ENCODE data around the gene ZMYND15. TPM values are rescaled to one million over a fixed set of nuclear protein-coding genes. Genes with fewer than 3 reads are reported as not detected.
A peak's percentile ranks its signal among the peaks of the same experiment; 100 is the strongest.

ZMYND15 gene
- total and polyA plus RNA-seq, 2 experiments from 2014 or later = 0.16 to 0.32 TPM

GRCh38 chr17:4769628-4770027, 30.0 kb downstream of the ZMYND15 start:
- H3K9ac ChIP-seq = no peak overlapping the region

GRCh38 chr17:4771519-4772234, 32.0 kb downstream of the ZMYND15 start, which contains the start of gene TM4SF5:
Gene TM4SF5 (plus strand): TSS chr17:4771886. CDS start chr17:4771923, 37 bp downstream.
- Histone ChIP-seq H3K36me3 (ENCODE audit: low read depth) (no peaks in the 10 kb centered on the region), H3K9me2 (ENCODE audit: insufficient read depth) (no peaks in the 10 kb centered on the region), H3K27ac (no peak within 1 kb of the TSS), H3K4me2 (ENCODE audit: unreplicated experiment) (no peak within 1 kb of the TSS), H3F3A (ENCODE audit: insufficient read depth) (peaks cover 7% of the 10 kb centered on the region; the same call in 1 of the 2 replicates), H3K4me3 (no peak within 1 kb of the TSS), H3K9ac (no peak within 1 kb of the TSS), H3K9me3 (ENCODE audit: low read depth) (no peaks in the 10 kb centered on the region), H3K79me2 (ENCODE audit: insufficient read depth) (no peaks in the 10 kb centered on the region), H2AFZ (no peak within 1 kb of the TSS), H3K27me3 (replicated peaks; ENCODE audit: insufficient read depth) (peaks cover 11% of the 10 kb centered on the region), H3K4me1 (ENCODE audit: insufficient read depth) (peaks cover 9% of the 10 kb centered on the region; the same call in 1 of the 2 replicates), H4K20me1 (ENCODE audit: insufficient read depth) (no peaks in the 10 kb centered on the region)
- in situ Hi-C loops (cut with MboI) = no loop called here
- WGBS, 2 experiments (ENCODE audit: low coverage in 1 of 2, low lambda C conversion rate in 2 of 2, missing lambda C conversion rate in 2 of 2) = 56 to 61% methylated on average over 10 to 13 of the region's 13 CpGs
- TF ChIP-seq EZH2phosphoT487 (IDR thresholded peaks at IDR 0.05; ENCODE audit: insufficient read depth, low read depth) = no peak
- no peak for TF ChIP-seq EZH2 (IDR thresholded peaks at IDR 0.05; ENCODE audit: insufficient read depth, poor library complexity, severe bottlenecking)
- DNase-seq = no peak

More at GRCh38 chr17:4769628-4770027, 30.0 kb downstream of the ZMYND15 start:
- no peaks in the 10 kb centered on the region for H3K79me2 ChIP-seq (ENCODE audit: insufficient read depth)
- H3K4me1 ChIP-seq (ENCODE audit: insufficient read depth) = peaks cover 9% of the 10 kb centered on the region; the same call in 1 of the 2 replicates
- H3K4me3 ChIP-seq = no peak overlapping the region
- no peaks in the 10 kb centered on the region for H3K9me3 ChIP-seq (ENCODE audit: low read depth)
- no peaks in the 10 kb centered on the region for H3K9me2 ChIP-seq (ENCODE audit: insufficient read depth)
- H4K20me1 ChIP-seq (ENCODE audit: insufficient read depth) = no peaks in the 10 kb centered on the region
- TF ChIP-seq EZH2 (IDR thresholded peaks at IDR 0.05; ENCODE audit: insufficient read depth, poor library complexity, severe bottlenecking) = no peak
- TF ChIP-seq EZH2phosphoT487 (IDR thresholded peaks at IDR 0.05; ENCODE audit: insufficient read depth, low read depth) = no peak
- DNase-seq = peak; percentile 64
- 40 to 60% methylated on average over 2 of the region's 2 CpGs for WGBS, 2 experiments (ENCODE audit: low coverage in 1 of 2, low lambda C conversion rate in 2 of 2, missing lambda C conversion rate in 2 of 2)
- H3K4me2 ChIP-seq (ENCODE audit: unreplicated experiment) = no peak overlapping the region
- H3K36me3 ChIP-seq (ENCODE audit: low read depth) = no peaks in the 10 kb centered on the region
- H3F3A ChIP-seq (ENCODE audit: insufficient read depth) = peaks cover 7% of the 10 kb centered on the region; the same call in 1 of the 2 replicates
- H2AFZ ChIP-seq = no peak overlapping the region
- no peak overlapping the region for H3K27ac ChIP-seq
- H3K27me3 ChIP-seq (replicated peaks; ENCODE audit: insufficient read depth) = peaks cover 16% of the 10 kb centered on the region
- in situ Hi-C loops (cut with MboI) = no loop called here

- Histone ChIP-seq H3K79me2 (ENCODE audit: insufficient read depth) (no peaks in the 10 kb centered on the region), H3K4me2 (ENCODE audit: unreplicated experiment) (no peak overlapping the region)
These were observed 32.6 kb downstream of the ZMYND15 start for GRCh38 chr17:4772235-4772613.

GRCh38 chr17:4777969-4778760, 38.5 kb downstream of the ZMYND15 start:
- H3K4me3 ChIP-seq = no peak overlapping the region
- no peaks in the 10 kb centered on the region for H3K36me3 ChIP-seq (ENCODE audit: low read depth)
- no peak overlapping the region for H3K9ac ChIP-seq
- peak; percentile 10 for DNase-seq
- TF ChIP-seq EZH2 (IDR thresholded peaks at IDR 0.05; ENCODE audit: insufficient read depth, poor library complexity, severe bottlenecking) = no peak
- no peak for TF ChIP-seq EZH2phosphoT487 (IDR thresholded peaks at IDR 0.05; ENCODE audit: insufficient read depth, low read depth)
- in situ Hi-C loops (cut with MboI) = no loop called here
- H3K9me2 ChIP-seq (ENCODE audit: insufficient read depth) = no peaks in the 10 kb centered on the region
- H2AFZ ChIP-seq = no peak overlapping the region
- 54 to 60% methylated on average over 9 of the region's 9 CpGs for WGBS, 2 experiments (ENCODE audit: low coverage in 1 of 2, low lambda C conversion rate in 2 of 2, missing lambda C conversion rate in 2 of 2)
- H3K27me3 ChIP-seq (replicated peaks; ENCODE audit: insufficient read depth) = peaks cover 15% of the 10 kb centered on the region
- no peaks in the 10 kb centered on the region for H3F3A ChIP-seq (ENCODE audit: insufficient read depth)
- H3K4me1 ChIP-seq (ENCODE audit: insufficient read depth) = no peaks in the 10 kb centered on the region
- no peaks in the 10 kb centered on the region for H4K20me1 ChIP-seq (ENCODE audit: insufficient read depth)
- no peak overlapping the region for H3K27ac ChIP-seq
- H3K4me2 ChIP-seq (ENCODE audit: unreplicated experiment) = no peak overlapping the region
- no peaks in the 10 kb centered on the region for H3K9me3 ChIP-seq (ENCODE audit: low read depth)
- H3K79me2 ChIP-seq (ENCODE audit: insufficient read depth) = no peaks in the 10 kb centered on the region

More at GRCh38 chr17:4772235-4772613, 32.6 kb downstream of the ZMYND15 start:
- TF ChIP-seq EZH2phosphoT487 (IDR thresholded peaks at IDR 0.05; ENCODE audit: insufficient read depth, low read depth) (no peak), EZH2 (IDR thresholded peaks at IDR 0.05; ENCODE audit: insufficient read depth, poor library complexity, severe bottlenecking) (no peak)
- no peaks in the 10 kb centered on the region for H3K9me3 ChIP-seq (ENCODE audit: low read depth)
- H2AFZ ChIP-seq = no peak overlapping the region
- in situ Hi-C loops (cut with MboI) = no loop called here
- H3K9ac ChIP-seq = no peak overlapping the region
- 43 to 54% methylated on average over 10 of the region's 10 CpGs for WGBS, 2 experiments (ENCODE audit: low coverage in 1 of 2, low lambda C conversion rate in 2 of 2, missing lambda C conversion rate in 2 of 2)
- no peaks in the 10 kb centered on the region for H4K20me1 ChIP-seq (ENCODE audit: insufficient read depth)
- H3K27me3 ChIP-seq (replicated peaks; ENCODE audit: insufficient read depth) = peaks cover 11% of the 10 kb centered on the region
- peaks cover 9% of the 10 kb centered on the region; the same call in 1 of the 2 replicates for H3K4me1 ChIP-seq (ENCODE audit: insufficient read depth)
- no peaks in the 10 kb centered on the region for H3K36me3 ChIP-seq (ENCODE audit: low read depth)
- DNase-seq = no peak
- no peak overlapping the region for H3K27ac ChIP-seq
- peaks cover 7% of the 10 kb centered on the region; the same call in 1 of the 2 replicates for H3F3A ChIP-seq (ENCODE audit: insufficient read depth)
- H3K9me2 ChIP-seq (ENCODE audit: insufficient read depth) = no peaks in the 10 kb centered on the region
- H3K4me3 ChIP-seq = no peak overlapping the region

All from GM23248 (cell line).